GM21360 (cell line): ENCODE results near the gene FAM131C.
"Not testable (repeated sequence)": the region's sequence is repeated elsewhere in the genome, so short reads cannot be mapped to it uniquely, and the experiment has no call there.

Experiments
- ATAC-seq: cut with Tn5 transposase; IDR thresholded peaks from one replicate; pipeline ENCODE4 v1.9.1; 2021; ENCODE audit warnings: mild to moderate bottlenecking, moderate library complexity; ENCODE audit not compliant: unreplicated experiment

The FAM131C gene

DNA sequence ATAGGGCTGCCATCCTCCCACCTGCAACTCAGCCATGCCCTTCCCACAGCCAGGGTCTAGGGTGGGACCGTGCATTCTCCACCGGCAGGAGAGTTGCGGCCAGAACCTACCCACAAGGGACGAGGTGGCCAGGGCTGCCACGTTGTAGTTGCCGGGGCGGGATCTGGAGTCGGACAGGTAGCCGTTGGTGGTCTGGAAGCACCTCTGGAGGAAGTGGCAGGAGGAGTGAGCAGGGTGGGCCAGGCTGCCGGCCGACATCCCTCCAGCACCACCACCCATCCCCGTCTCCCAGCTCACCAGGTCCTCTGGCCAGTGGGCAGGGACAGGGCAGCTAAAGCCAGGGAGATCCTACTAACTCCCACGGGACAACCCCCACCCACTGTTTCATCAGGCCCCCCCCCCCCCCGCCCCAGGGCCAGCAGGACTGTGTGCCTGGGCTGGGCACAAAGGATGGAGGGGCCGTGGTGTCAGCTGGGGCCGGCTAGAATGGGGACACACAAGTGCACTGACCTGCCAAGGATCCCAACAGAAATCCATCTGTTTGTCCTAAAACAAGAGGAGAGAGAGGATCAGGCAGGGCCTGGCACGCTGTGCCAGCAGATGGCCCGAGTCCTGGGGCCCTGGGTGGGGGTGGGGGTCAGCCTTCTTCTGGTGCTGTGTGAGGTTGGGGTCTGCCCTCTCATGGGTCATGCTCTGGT is 11.3 kb downstream of the FAM131C start:
- not testable (repeated sequence) for ATAC-seq

DNA sequence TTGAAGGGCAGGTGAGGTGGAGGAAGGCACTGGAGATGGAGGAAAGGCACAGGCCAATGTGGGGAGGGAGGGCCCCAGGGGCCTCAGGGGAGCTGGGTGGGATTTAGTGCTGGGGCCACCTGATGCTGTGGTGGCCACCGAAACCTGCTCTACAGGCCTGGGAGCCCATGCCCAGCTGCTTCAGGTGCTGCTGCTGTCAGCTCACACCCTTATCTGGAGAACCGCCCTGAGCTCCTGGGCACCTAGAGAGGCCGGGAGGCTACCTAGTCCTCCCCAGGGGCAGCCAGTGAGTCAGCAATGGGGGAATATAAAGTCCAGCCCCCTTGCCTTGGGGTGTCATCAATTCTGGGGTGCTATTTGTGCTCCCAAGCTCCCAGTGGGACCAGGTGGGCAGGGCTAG is 12.2 kb downstream of the FAM131C start:
- ATAC-seq: no peak

DNA sequence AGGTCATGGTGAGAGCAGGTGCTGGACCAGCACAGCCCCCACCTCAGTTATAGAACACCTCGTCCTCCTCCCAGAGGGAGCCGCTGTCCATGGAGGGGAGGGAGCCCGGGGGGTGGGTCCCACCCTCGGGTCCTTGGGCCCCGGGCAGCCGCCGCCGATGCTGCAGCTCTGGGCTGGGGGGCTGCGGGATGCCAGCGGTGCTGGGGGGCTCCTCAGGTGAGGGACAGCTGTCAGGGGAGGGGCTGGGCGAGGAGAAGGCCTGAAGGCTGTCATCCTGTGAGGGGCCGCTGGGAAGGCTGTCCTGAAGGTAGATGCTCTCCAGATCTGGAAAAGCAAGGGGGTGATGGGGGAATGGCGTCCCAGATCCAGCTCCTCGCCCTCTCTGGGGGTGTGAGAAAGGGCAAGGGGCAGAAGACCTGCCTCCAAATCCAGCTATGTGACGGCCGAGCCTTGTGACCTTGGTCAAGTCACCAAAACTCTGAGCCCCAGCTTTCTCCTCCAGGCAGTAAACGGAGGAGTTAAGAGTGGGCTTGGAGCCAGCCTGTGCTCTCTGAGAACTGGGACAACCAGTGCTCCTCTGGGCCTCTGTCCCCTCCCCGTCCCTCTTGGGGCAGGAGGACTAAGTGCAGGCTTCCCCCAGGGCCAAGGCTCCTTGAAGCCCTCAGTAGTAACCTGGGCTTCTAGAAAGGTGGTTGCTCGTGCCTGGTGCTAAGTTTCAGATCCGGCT is 14.9 kb downstream of the FAM131C start:
- not testable (repeated sequence) for ATAC-seq

DNA sequence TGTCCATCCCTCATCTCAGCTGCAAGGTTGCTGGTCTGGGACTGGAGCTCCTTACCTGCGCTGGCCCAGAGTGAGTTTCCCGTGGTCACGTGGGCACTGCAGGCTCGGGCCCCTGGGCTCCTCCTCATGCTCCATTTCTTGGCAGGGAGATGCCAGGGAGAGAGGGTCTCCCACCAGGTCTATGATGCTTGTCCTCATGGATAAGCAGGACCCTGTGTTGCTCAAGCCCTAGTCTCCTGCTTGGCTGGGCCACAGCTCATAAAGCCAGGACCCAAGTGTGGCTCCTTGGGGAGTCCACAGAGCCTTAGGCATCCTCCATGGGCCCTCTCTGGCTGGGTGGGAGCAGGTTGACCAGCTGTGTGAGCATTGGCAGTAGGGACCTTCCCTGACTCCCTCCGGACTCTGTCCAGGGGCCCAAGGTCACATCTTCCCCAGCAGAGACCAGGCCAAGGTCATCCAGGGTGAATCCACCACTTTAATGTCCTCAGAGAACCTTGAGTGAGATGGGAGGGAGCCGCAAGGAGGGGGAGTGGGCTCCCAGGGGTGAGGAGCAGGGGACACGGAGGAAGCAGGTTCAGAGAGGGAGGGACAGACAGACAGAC is 16.0 kb downstream of the FAM131C start:
- not testable (repeated sequence) for ATAC-seq

DNA sequence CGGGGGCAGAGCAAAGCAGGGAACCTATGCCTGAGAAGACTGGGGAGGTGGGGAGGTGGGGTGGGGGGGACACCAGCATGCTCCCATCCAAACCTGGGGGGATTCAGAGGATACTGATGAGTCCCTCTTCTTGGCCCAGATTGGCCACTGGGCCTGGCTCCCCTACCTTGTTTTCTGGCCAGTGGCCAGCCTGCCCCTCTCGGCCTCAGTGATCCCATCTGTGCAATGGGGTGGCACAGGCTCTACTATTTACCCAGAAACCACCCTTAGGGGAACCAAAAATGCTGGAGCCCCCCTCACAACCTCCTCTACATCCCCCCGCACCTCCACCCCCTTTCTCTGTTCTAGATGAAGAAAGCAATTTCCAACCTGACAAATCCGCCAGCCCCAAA is 16.9 kb downstream of the FAM131C start:
- not testable (repeated sequence) for ATAC-seq

DNA sequence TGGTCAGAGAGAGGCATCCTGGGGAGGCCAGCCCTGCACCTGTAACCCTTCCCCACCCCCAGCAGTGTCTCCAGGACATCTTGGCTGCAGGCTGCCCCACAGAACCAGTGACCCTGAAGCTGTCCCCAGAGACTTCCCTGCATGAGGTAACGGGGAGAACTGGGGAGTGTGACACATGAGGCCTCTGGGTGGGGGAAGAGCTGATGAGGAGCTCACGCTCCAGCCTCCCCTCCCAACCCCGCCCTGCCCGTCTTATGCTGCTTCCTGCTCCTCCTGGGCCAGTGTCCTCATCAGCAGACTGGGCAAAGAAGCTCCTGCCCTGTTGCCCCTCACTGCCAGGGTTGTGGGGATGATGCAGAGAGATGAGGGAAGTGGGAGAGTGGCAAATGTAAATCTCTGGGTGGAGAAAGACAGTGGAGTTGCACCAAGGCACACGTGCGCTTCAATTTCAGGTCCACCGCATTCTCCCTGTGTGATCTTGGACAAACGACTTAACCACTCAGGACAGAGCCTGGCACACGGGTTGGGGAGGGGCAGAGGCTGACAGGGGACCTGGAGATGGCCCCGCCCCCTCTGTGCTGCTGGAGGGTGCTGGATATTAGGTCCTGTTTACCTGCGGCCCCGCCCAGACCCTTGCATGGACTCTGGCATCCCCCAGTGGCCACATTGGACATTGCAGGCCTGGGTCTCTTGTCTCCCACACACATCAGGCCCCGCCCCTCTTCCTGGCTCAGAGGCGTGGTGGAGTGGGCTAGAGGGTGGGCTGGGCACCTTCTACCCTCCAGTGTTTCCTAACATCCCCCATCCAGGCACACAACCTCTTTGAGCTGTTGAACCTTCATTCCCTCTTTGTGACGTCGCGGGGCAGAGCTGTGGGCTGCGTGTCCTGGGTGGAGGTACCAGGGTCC is 17.6 kb downstream of the FAM131C start:
- ATAC-seq: no peak

DNA sequence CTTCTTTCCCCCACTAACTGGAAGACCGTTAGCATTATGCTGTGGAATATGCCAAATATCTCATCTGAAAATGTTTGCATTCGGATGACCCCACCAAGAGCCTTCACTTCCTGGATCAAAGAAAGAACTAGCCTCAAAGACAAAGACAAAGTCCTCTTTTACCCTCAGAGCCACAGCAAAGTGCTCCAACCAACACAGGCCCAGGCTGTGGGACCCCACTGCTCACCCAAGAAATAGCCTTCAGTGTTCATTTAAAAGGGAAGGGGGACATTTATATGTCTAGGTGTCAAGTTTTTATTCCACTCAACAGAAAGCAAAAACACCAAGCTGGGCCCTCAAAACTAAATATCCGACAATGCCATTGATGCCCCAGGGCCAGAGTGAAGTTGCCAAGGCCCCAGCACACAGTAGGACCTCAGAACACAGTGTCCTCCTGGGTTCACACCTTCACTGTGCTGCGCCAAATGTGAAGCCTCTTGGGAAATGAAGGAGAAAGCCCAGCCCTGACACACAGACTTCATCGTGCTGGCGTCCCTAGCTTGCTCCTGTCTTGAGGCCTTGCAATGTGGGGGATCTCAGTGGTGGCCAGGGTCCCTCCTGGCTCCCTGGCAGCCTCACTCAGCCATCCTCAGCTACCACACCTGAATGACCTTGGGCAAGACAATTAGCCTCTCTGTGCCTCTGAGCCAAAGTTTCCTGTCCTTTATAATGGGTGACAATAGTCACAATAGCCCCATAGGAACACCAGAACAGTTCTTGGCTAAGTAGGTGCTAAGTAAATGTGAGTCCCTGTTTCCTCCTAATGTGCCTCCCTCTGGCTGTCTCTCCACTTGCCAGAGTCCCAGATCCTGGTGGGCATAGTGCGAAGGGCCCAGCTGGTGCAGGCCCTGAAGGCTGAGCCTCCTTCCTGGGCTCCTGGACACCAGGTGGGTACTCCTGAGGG is 18.6 kb downstream of the FAM131C start:
- no peak for ATAC-seq

DNA sequence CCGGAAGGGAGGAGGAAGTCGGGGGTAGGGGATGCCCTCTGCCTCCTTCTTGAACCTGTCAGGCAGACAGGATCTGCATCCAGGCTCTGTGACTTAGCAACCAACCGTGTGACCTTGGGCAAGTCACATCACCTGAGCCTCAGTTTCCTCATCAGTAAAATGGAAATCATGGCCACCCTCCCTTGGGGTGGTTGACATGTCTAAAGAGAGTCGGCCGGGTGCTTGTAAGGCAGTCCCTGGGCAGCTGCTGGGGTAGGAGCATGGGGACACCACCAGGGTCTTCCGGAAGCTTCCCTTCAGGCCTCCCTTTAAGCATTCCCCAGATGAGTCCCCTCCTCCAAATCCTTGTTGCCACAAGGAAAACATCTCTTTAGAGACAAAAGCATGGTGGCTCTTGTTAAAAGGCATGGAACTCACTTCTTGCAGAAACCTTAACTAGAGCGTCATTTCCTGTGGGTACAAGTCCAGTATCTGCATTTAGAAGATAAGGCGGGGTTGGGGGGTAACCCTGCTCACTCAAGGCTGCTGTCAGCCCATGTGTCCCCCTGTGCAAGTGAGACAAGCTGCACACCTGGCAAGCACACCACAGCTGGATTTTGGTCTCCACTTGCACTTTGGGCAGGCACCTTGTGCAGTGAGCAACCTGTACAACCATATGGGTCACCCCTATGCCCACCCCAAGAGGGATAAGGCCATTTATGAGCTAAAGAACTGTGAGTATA is 19.5 kb downstream of the FAM131C start:
- no peak for ATAC-seq

DNA sequence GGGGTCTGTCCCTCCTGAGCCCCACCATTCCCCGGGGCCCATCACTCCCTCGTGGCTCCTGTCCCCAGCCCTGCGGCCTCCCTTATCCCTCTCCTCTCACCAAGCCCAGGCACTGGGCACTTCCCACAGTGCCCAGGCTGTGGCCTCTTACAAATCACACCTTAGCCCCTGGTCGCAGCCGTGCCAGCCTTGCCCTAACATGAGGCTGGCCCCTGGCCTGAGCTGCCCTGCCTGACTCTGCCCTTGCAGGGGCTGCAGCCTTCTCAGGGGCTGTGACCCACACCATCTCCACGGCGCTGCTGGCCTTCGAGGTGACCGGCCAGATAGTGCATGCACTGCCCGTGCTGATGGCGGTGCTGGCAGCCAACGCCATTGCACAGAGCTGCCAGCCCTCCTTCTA is 21.5 kb downstream of the FAM131C start:
- ATAC-seq: not testable (repeated sequence)

DNA sequence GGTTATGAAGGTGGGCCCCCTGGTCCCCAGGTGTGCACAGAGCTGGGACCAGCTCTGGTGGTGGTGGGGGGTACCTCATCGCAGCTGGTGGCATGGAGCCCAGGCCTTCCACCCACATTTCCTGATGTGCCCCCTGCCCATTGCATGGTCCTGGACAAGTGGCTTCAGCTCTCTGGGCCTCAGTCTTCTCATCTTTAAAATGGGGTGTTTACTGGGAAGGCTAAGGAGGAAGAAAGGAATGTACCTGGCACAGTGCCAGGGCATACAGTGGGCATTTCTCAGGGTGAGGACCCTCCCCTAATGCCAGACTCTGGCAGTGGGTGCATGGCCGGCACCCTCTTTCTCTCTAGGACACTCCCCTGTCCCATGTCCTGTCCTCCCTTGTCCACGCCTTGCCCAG is 22.4 kb downstream of the FAM131C start:
- no peak for ATAC-seq

DNA sequence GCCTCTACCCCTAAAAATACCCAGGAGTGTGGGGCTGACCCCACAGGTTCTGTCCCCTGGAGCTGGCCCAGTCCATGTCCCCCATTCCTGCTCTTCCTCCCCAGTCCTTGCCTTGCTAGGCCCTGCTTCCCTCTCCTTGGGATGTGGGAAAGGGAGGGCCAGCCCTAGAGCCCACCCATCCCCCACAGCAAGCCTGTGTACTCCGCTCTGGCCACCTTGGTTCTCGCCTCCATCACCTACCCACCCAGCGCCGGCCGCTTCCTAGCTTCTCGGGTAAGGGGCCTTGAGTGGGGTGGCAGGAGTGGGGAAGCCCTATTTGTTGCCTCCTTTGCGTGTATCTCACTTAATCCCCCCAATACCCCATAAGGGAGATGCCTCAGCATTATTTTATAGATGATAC is 23.1 kb downstream of the FAM131C start:
- ATAC-seq: no peak

DNA sequence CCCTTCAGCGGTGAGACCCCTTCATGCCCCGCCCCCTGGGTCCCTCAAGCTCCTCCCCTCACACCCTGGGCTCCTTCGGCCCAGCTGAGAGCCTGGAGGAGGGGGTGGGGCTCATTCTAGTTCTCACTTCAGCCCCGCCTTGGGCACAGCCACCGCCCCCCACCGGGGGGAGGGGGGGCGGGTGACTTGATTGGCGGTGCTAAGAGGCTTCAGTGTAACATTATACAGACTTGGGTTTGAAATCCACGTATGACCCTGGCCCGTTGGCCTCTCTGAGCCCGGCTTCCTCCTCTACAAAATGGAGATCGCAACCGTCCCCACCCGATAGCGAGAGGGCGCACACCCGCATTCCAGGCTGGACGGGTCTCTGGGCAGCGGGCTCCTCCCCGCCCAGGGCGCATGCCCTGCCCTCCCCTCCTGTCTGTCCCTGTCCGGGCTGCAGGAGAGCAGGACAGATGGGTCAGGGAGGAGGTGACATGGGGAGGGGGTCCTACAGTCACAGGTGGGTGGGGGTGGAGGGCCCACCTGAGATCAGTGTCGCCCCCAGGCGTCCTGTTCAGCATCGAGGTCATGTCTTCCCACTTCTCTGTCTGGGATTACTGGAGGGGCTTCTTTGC is 24.8 kb downstream of the FAM131C start:
- ATAC-seq: no peak

DNA sequence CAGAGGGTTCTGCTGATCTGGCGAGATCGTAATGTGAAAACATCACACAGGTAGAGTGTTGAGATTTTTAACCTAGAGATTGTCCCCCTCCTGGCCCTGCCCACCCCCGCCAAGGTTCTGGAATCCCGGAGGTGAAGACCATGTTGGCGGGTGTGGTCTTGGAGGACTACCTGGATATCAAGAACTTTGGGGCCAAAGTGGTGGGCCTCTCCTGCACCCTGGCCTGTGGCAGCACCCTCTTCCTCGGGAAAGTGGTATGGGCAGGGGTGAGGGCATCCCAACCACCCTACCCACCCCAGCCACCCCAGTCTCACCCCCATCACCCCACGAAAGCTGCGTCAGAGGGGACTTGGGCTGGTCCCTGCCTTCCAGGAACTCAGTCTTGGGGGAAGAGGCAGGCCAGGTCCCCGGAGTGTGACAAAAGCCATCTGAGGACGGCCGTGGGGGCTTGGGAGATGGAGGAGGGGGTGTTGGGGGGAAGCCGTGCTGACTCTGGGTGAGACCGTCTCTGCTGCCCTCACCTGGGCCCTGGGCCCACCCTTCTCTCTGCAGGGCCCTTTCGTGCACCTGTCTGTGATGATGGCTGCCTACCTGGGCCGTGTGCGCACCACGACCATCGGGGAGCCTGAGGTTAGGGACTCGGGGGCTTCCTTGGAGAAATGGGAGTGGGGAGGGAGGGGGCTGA is 25.5 kb downstream of the FAM131C start:
- ATAC-seq: no peak

DNA sequence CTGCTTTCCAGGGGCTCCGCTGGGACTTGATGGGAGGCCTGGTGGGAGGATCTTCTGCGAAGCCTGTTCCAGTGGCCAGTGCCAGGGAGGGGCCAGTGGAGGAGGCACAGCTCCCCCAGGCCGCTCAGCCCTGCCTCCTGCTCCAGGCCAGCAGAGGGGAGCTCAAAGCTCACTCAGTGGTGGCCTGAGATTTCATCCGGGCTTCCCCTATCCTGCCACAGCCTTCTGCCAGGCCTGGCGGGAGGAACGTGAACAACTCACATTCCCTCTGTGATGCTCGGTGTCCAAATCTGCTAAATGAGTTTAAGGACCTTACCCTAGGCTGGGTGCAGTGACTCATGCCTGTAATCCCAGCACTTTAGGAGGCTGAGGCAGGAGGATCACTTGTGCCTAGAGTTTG is 26.6 kb downstream of the FAM131C start:
- ATAC-seq: no peak

DNA sequence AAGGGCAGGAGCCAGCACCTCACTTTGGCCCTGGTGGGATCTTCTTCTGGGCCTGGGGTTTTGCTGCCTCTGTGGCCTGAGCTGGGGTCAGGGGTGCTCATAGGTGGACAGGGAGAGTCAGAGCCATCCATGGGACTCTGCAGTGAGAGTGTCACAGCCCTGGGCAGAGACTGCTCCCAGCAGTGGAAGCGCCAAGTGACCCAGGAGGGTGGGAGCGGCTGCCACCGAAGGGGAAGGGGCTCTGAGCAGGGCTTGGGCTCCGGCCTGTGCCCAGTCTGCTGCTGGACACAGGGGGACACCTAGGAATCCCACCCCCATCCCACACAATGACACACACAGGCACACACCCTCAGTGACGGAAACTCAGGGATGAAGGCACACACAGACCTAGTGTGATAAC is 29.5 kb downstream of the FAM131C start:
- ATAC-seq: no peak

DNA sequence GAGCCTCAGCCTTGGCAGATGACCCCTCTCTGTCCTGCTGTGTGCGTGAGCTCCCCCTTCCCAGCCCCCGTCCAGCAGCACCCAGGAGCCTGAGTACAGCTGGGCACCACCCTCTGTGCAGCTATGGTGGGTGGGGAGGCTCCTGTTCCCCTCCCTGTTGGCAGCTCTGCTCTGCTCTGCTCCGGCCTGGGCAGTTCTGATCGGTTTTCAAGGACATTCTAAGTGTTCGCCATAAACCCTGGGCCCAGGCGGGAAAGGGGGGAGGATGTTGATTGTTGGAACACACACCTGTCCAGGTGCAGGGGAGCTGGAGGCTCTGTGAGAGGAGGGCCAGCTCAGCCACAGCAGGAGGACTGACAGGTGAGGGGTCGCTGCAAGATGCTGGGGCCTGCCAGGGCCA is 29.9 kb downstream of the FAM131C start, which contains the start of gene CLCNKB:
TSS of gene CLCNKB (plus strand) at position 262 of the 400 bp plus-strand sequence. CDS start 711 bp downstream, outside the sequence.
- no peak for ATAC-seq

DNA sequence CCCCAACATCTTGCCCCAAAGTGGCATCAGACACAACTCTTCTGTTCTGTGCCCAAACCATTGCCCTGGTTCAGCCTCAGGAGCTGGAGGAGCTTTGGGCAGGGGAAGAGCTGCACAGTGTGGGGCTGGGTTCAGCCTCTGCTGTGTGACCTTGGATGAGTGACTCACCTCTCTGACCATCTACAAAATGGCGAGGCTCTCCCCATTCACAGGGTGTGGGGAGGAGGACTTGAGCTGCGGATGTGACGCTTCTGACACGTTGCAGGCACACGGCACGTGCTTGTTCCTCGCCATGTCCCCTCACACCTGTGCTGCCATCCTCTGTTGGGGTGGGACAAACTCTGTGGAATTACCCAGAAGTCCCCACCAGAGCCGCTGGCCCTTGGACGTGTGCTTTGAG is 30.8 kb downstream of the FAM131C start:
- ATAC-seq: not testable (repeated sequence)

DNA sequence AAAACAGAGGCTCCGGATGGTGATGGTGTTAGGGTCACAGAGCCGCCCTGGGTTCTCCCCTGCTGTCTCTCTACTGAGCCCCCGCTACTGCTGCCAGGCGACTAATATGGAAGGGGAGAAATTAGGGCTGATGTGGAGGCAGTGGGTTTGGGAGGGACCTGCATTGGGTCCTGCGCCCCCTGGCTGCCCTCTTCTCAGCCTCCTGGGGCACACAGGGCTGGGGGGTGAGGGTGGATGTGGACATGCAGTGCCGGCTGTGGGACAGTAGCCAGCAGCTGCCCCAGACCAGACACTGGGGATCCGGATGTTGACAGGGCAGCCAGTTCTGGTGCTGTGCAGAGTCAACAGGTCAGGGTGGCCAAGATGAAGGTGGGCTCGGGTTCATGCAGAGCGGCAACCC is 31.4 kb downstream of the FAM131C start:
- no peak for ATAC-seq
